SK-N-SH (cell line): ENCODE measurements around the gene OR6A2. TPM values are rescaled to one million over a fixed set of nuclear protein-coding genes. Genes with fewer than 3 reads are reported as not detected.

Experiments
- CTCF ChIA-PET: fragments of 300-600, 350-600 bp; formaldehyde crosslinking; extraction: SDS; loops from one replicate; lab custom pipeline; 2021; lab: Yijun Ruan, JAX
- POLR2A ChIA-PET: fragments of 350-600 bp; sonication (Branson Sonifier 250); formaldehyde crosslinking; extraction: SDS; loops from one replicate; lab custom pipeline; 2020; ENCODE audit warnings: antibody characterized with exemption, inconsistent platforms; lab: Yijun Ruan, JAX
- DNase-seq: peaks from one replicate; pipeline ENCODE4 v3.0.0; 2012
- H2AFZ ChIP-seq: fragments of 200-600 bp; sonication (generic); 2 replicates; pipeline ENCODE4 v1.8.1; 2016; ENCODE audit warnings: antibody characterized with exemption, mild to moderate bottlenecking, low read depth
- H3F3A ChIP-seq: fragments of 200-600 bp; sonication (generic); replicated peaks from 2 replicates; pipeline ENCODE3; 2016; ENCODE audit warnings: antibody characterized with exemption, mild to moderate bottlenecking; ENCODE audit not compliant: insufficient read depth
- H3K27ac ChIP-seq, 2 experiments: fragments of 200-500 bp in 1 of 2; fragments of 200-600 bp in 1 of 2; sonication (Bioruptor generic) in 1 of 2; sonication (generic), shearing (Covaris generic) in 1 of 2; 2 replicates each; pipeline versions ENCODE4 v1.5.1 to v1.6.1; 2014 to 2016; ENCODE audit warnings: low read depth in 2 of 2, inconsistent platforms in 1 of 2, low read length in 1 of 2, mild to moderate bottlenecking in 1 of 2, mixed read lengths in 1 of 2
- H3K27me3 ChIP-seq: fragments of 200-600 bp; sonication (generic), shearing (Covaris generic); 2 replicates; pipeline ENCODE4 v1.6.1; 2016; ENCODE audit warnings: mixed run types; ENCODE audit not compliant: insufficient read depth
- H3K36me3 ChIP-seq, 2 experiments: fragments of 200-500 bp in 1 of 2; fragments of 200-600 bp in 1 of 2; sonication (Bioruptor generic) in 1 of 2; sonication (generic) in 1 of 2; replicated peaks in 1 of 2; 2 replicates each; pipeline versions ENCODE3 to v1.5.1; 2014 to 2016; ENCODE audit warnings: low read length in 1 of 2, mild to moderate bottlenecking in 1 of 2; ENCODE audit not compliant: insufficient read depth in 2 of 2, control insufficient read depth in 1 of 2
- H3K4me1 ChIP-seq, 2 experiments: fragments of 200-500 bp in 1 of 2; fragments of 200-600 bp in 1 of 2; sonication (Bioruptor generic) in 1 of 2; sonication (generic), shearing (Covaris generic) in 1 of 2; 2 replicates each; pipeline versions ENCODE4 v1.5.1 to v1.6.1; 2014 to 2016; ENCODE audit warnings: low read depth in 1 of 2, low read length in 1 of 2, mixed run types in 1 of 2; ENCODE audit not compliant: insufficient read depth in 2 of 2, control insufficient read depth in 1 of 2
- H3K4me2 ChIP-seq: fragments of 200-600 bp; sonication (generic), shearing (Covaris generic); 2 replicates; pipeline ENCODE4 v1.6.1; 2017; ENCODE audit warnings: mixed run types
- H3K4me3 ChIP-seq, 2 experiments: fragments of 200-500 bp in 1 of 2; fragments of 200-600 bp in 1 of 2; sonication (Bioruptor generic) in 1 of 2; sonication (generic), shearing (Covaris generic) in 1 of 2; 2 replicates each; pipeline versions ENCODE4 v1.5.1 to v1.8.1; 2014 to 2016; ENCODE audit warnings: low read depth in 2 of 2, inconsistent platforms in 1 of 2, low read length in 1 of 2, mild to moderate bottlenecking in 1 of 2, mixed read lengths in 1 of 2, moderate library complexity in 1 of 2
- H3K79me2 ChIP-seq: fragments of 200-600 bp; sonication (generic); 2 replicates; pipeline ENCODE4 v1.8.1; 2017; ENCODE audit warnings: mild to moderate bottlenecking; ENCODE audit not compliant: insufficient read depth
- H3K9ac ChIP-seq: fragments of 200-600 bp; sonication (generic); 2 replicates; pipeline ENCODE4 v1.6.1; 2017; ENCODE audit warnings: mixed run types
- H3K9me2 ChIP-seq: fragments of 200-600 bp; sonication (generic); 2 replicates; pipeline ENCODE4 v1.6.1; 2017; ENCODE audit warnings: mixed run types
- H3K9me3 ChIP-seq: fragments of 200-600 bp; sonication (generic); 2 replicates; pipeline ENCODE4 v1.6.1; 2017; ENCODE audit warnings: mixed run types, mild to moderate bottlenecking, moderate library complexity
- H4K20me1 ChIP-seq: fragments of 200-600 bp; sonication (generic); 2 replicates; pipeline ENCODE4 v1.6.1; 2017; ENCODE audit warnings: mild to moderate bottlenecking, mixed run types; ENCODE audit not compliant: insufficient read depth
- CHD2 ChIP-seq: fragments of 150-350 bp; IDR thresholded peaks from 2 replicates; pipeline ENCODE4 v1.6.1; 2018; ENCODE audit warnings: low read length; ENCODE audit not compliant: partially characterized antibody
- EP300 ChIP-seq, 2 experiments: IDR thresholded peaks; 2 replicates each; pipeline versions ENCODE4 v1.4.0 to v1.6.1; 2012; ENCODE audit warnings: borderline replicate concordance in 1 of 2, low read depth in 1 of 2, low read length in 1 of 2
- FOXJ3 ChIP-seq: sonication (generic); formaldehyde crosslinking; IDR thresholded peaks from 2 replicates; pipeline ENCODE4 v1.5.1; 2020; ENCODE audit warnings: mild to moderate bottlenecking, missing genetic modification reagents
- IRF3 ChIP-seq: fragments of 150-350 bp; IDR thresholded peaks from 2 replicates; pipeline ENCODE4 v1.6.1; 2016; ENCODE audit warnings: mild to moderate bottlenecking, low read depth, low read length
- MEF2A ChIP-seq: IDR thresholded peaks from 2 replicates; pipeline ENCODE4 v1.4.0; 2012; ENCODE audit warnings: low read depth, borderline replicate concordance
- MXI1 ChIP-seq: IDR thresholded peaks from 2 replicates; pipeline ENCODE4 v1.6.1; 2012; ENCODE audit warnings: mild to moderate bottlenecking, low read depth, low read length, improper control_type of control experiment
- NRF1 ChIP-seq: IDR thresholded peaks from 2 replicates; pipeline ENCODE4 v1.6.1; 2012; ENCODE audit warnings: low read depth, mild to moderate bottlenecking, low read length
- RFX5 ChIP-seq: IDR thresholded peaks from 2 replicates; pipeline ENCODE4 v1.6.1; 2012; ENCODE audit warnings: mild to moderate bottlenecking, improper control_type of control experiment, low read length
- RXRA ChIP-seq: IDR thresholded peaks from 2 replicates; pipeline ENCODE4 v1.4.0; 2012; ENCODE audit warnings: low read depth, mild to moderate bottlenecking, borderline replicate concordance
- SIN3A ChIP-seq: IDR thresholded peaks from 2 replicates; pipeline ENCODE4 v1.6.1; 2012; ENCODE audit warnings: low read depth, mild to moderate bottlenecking, low read length, moderate library complexity, borderline replicate concordance
- TAF1 ChIP-seq: IDR thresholded peaks from 2 replicates; pipeline ENCODE4 v1.6.1; 2012; ENCODE audit warnings: low read depth, mild to moderate bottlenecking, low read length, moderate library complexity, borderline replicate concordance
- TCF12 ChIP-seq: IDR thresholded peaks from 2 replicates; pipeline ENCODE4 v1.4.0; 2012
- TEAD4 ChIP-seq: IDR thresholded peaks from 2 replicates; pipeline ENCODE4 v1.4.0; 2012; ENCODE audit warnings: mild to moderate bottlenecking, borderline replicate concordance; ENCODE audit not compliant: insufficient read depth
- USF2 ChIP-seq: fragments of 150-350 bp; IDR thresholded peaks from 2 replicates; pipeline ENCODE4 v1.6.1; 2017; ENCODE audit warnings: antibody characterized with exemption, low read length, low read depth, borderline replicate concordance
- YY1 ChIP-seq: IDR thresholded peaks from 2 replicates; pipeline ENCODE4 v1.4.0; 2012; ENCODE audit warnings: low read depth, mild to moderate bottlenecking
- WGBS: methylation state at CpG from one replicate; pipeline ENCODE4 v1.1.6; 2017; ENCODE audit warnings: low lambda C conversion rate; 5-methylcytosine and 5-hydroxymethylcytosine counted together
- polyA plus RNA-seq, 3 experiments: library from polyadenylated mRNA; depleted of rRNA; stranded (reverse); fragments of >200 nt; gene quantifications; 2 replicates each; pipeline ENCODE4 v1.2.3, GENCODE V29; 2012
- TF ChIP-seq, protein P1 (sequence below): IDR thresholded peaks from 2 replicates; pipeline ENCODE4 v1.4.0; 2012; ENCODE audit warnings: low read depth, borderline replicate concordance
- TF ChIP-seq, protein P2 (sequence below): fragments of 200-600 bp; sonication (generic); IDR thresholded peaks from 2 replicates; pipeline ENCODE4 v1.6.1; 2017; ENCODE audit warnings: antibody characterized with exemption, mild to moderate bottlenecking, moderate library complexity

The OR6A2 gene
- polyA plus RNA-seq, 1 of the 3 experiments (the other 2 are of a cell fraction), result not detected

DNA sequence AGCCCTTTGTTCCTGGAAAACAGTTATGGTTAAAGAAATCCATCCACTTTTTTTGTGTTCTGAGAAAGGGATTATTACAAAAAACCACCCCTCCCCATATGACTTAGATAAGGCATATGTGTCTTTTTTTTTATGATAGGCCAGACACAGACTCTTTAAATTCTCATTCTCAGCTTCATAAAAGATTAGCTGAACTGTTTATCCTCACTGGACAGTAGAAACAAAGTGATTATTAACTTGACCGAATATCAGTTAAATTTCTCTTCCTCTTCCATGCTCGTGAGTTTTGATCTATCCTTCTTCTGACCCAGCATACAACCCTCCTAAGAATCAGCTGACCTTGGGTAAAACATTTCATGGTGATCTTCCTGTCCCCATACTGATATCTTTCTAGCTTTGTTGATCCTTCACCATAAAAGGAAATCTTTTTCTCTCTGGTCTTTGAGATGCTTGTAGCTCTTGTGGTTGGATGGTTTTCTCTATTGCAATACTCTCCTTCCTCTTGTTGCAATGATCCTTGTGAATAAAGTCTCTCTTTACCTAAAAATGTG is 53.9 kb downstream of the OR6A2 start:
- 0% methylated on average over 2 of the region's 2 CpGs for WGBS
- Histone ChIP-seq H3K79me2 (no peaks in the 10 kb centered on the region), H4K20me1 (no peaks in the 10 kb centered on the region), H3K4me3 (no peak overlapping the region), H3K9me2 (no peaks in the 10 kb centered on the region), H3K36me3 (no peaks in the 10 kb centered on the region), H3K9me3 (no peaks in the 10 kb centered on the region), H3F3A (no peaks in the 10 kb centered on the region), H3K27me3 (peaks cover 24% of the 10 kb centered on the region), H3K27ac (no peak overlapping the region), H3K4me1 (no peaks in the 10 kb centered on the region), H3K9ac (no peak overlapping the region), H3K4me2 (no peak overlapping the region), H2AFZ (no peak overlapping the region)
- ChIA-PET CTCF (interaction anchor here (0.7 to 6.3 kb wide), 3 partner anchors 11 to 366 kb away, joined by 3 to 63 read pairs (median 4); no protein-coding TSS in a partner anchor), POLR2A (no interaction called here)
- no peak for DNase-seq
- TF ChIP-seq FOXJ3, result no peak

GRCh38 chr11:6745018-6745417 is 54.5 kb downstream of the OR6A2 start:
- Histone ChIP-seq H3K27ac (no peak overlapping the region), H3K9me3 (no peaks in the 10 kb centered on the region), H3K4me2 (no peak overlapping the region), H3K9me2 (no peaks in the 10 kb centered on the region), H3K36me3 (no peaks in the 10 kb centered on the region), H2AFZ (no peak overlapping the region), H3F3A (no peaks in the 10 kb centered on the region), H3K4me1 (no peaks in the 10 kb centered on the region), H3K79me2 (no peaks in the 10 kb centered on the region), H3K9ac (no peak overlapping the region), H3K4me3 (no peak overlapping the region), H4K20me1 (no peaks in the 10 kb centered on the region), H3K27me3 (peaks cover 24% of the 10 kb centered on the region)
- CTCF ChIA-PET, result interaction anchor here (6.3 kb wide), 1 partner anchor 11 kb away, joined by 63 read pairs; no protein-coding TSS in a partner anchor
- TF ChIP-seq FOXJ3, result no peak
- TF ChIP-seq MXI1, result no peak
- no peak for TF ChIP-seq TEAD4
- TF ChIP-seq RXRA, result no peak
- TF ChIP-seq RFX5, result no peak
- TF ChIP-seq, protein P1, sequence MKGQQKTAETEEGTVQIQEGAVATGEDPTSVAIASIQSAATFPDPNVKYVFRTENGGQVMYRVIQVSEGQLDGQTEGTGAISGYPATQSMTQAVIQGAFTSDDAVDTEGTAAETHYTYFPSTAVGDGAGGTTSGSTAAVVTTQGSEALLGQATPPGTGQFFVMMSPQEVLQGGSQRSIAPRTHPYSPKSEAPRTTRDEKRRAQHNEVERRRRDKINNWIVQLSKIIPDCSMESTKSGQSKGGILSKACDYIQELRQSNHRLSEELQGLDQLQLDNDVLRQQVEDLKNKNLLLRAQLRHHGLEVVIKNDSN, result no peak
- no peak for TF ChIP-seq EP300 (IDR thresholded peaks at IDR 0.05; ENCODE audit: borderline replicate concordance in 1 of 2, low read depth in 1 of 2, low read length in 1 of 2)
- TF ChIP-seq NRF1, result no peak
- TF ChIP-seq IRF3, result no peak
- no peak for TF ChIP-seq MEF2A
- TF ChIP-seq USF2, result no peak
- TF ChIP-seq TAF1, result no peak
- TF ChIP-seq, protein P2, sequence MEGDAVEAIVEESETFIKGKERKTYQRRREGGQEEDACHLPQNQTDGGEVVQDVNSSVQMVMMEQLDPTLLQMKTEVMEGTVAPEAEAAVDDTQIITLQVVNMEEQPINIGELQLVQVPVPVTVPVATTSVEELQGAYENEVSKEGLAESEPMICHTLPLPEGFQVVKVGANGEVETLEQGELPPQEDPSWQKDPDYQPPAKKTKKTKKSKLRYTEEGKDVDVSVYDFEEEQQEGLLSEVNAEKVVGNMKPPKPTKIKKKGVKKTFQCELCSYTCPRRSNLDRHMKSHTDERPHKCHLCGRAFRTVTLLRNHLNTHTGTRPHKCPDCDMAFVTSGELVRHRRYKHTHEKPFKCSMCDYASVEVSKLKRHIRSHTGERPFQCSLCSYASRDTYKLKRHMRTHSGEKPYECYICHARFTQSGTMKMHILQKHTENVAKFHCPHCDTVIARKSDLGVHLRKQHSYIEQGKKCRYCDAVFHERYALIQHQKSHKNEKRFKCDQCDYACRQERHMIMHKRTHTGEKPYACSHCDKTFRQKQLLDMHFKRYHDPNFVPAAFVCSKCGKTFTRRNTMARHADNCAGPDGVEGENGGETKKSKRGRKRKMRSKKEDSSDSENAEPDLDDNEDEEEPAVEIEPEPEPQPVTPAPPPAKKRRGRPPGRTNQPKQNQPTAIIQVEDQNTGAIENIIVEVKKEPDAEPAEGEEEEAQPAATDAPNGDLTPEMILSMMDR, result no peak
- TF ChIP-seq CHD2, result no peak
- no peak for TF ChIP-seq YY1
- no peak for TF ChIP-seq TCF12
- TF ChIP-seq SIN3A, result no peak
- POLR2A ChIA-PET, result no interaction called here
- 3% methylated on average over 4 of the region's 4 CpGs for WGBS
- no peak for DNase-seq
